NCI-H1436 treated with DMSO at 0.1 percent for 48 hours (cell line): ENCODE results near the gene MS4A15.
"Not testable (repeated sequence)": the region's sequence is repeated elsewhere in the genome, so short reads cannot be mapped to it uniquely, and the experiment has no call there.

Experiments
- DNase-seq: peaks from one replicate; lab custom pipeline; 2025; lab: John Stamatoyannopoulos, UW

Gene MS4A15

DNA sequence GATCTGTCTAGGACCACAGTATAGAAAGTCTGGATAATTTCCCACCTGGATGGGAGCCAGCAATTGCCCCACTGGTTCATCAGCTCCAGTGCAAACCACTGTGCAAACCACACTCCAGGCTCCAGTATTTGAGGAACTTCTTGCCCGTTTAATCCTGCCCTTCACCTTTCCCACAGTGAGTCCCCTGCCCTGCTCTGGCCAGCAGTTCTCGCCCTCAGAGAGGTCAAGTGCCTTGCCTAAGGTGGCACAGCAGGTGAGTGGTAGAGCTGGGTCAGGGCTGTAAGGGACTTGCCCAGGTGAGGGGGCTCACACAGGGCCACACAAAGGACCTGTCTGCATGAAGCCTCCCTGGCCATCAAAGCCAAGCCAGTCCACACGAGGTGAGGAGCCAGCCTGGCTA is 52.6 kb downstream of the MS4A15 start:
- no peak for DNase-seq

- DNase-seq: no peak
These were observed 53.0 kb downstream of the MS4A15 start for GRCh38 chr11:60809691-60810090.

DNA sequence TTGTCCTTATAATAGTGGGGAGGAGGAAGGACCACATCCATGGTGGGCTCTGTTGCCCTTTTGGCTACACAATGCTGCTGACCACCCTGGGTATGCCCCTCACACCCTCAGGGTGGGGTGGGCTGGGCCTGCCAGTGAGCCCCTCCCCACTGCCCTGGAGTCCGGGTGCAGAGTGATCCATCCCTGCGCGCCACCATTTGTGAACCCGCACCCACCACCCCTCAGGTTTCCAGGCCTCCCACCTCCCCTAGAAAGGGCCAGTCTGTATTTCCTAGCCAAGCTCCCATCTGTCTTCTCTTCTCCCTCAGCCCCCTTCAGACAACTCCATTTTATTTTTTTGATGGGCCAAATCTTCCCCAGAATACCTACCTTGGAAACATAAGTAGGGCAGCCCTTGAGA is 53.5 kb downstream of the MS4A15 start:
- DNase-seq: no peak

GRCh38 chr11:60810569-60810968 is 53.9 kb downstream of the MS4A15 start:
- DNase-seq: no peak

GRCh38 chr11:60813324-60813723 is 56.7 kb downstream of the MS4A15 start:
- DNase-seq: no peak

GRCh38 chr11:60814112-60814511 is 57.4 kb downstream of the MS4A15 start:
- DNase-seq: no peak

DNA sequence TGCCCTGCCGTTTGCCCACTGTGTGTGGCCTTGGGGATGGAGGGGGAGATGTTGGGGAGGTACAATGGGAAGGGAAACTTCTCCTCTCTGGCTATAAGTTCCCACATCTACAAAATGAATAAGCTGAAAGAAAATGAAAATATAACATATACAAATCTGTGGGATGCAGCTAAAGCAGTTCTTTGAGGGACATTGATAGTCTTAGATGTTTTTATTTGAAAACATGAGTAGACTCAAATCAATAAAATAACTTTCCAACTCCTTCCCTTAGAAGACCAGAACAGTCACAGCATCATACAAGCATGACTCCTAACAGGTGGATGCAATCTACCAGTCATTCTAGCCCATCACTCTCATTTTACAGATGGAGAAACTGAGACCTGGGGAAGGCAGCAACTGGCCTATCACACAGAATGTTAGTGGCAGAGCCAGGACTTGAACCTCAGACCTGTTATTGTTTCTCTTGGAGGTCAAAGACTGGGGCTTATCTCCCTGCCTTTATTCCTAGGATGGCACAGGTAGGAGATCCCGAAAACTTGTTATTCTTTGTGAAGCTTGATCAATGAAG is 60.0 kb downstream of the MS4A15 start:
- DNase-seq: no peak

GRCh38 chr11:60818057-60818456 is 61.4 kb downstream of the MS4A15 start:
- DNase-seq: no peak

- no peak for DNase-seq
These were observed 65.3 kb downstream of the MS4A15 start for GRCh38 chr11:60821827-60822599.

DNA sequence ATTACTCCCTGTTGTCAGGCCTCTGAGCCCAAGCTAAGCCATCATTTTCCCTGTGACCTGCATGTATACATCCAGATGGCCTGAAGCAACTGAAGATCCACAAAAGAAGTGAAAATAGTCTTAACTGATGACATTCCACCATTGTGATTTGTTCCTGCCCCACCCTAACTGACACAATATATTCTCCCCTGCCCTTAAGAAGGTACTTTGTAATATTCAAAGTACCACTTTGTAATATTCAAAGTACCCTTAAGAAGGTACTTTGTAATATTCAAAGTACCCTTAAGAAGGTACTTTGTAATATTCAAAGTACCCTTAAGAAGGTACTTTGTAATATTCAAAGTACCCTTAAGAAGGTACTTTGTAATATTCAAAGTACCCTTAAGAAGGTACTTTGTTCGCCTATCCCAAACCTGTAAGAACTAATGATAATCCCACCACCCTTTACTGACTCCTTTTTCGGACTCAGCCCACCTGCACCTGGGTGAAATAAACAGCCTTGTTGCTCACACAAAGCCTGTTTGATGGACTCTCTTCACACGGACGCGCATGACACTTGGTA is 67.2 kb downstream of the MS4A15 start:
- DNase-seq: not testable (repeated sequence)

GRCh38 chr11:60825118-60825517 is 68.5 kb downstream of the MS4A15 start:
- DNase-seq: no peak

DNA sequence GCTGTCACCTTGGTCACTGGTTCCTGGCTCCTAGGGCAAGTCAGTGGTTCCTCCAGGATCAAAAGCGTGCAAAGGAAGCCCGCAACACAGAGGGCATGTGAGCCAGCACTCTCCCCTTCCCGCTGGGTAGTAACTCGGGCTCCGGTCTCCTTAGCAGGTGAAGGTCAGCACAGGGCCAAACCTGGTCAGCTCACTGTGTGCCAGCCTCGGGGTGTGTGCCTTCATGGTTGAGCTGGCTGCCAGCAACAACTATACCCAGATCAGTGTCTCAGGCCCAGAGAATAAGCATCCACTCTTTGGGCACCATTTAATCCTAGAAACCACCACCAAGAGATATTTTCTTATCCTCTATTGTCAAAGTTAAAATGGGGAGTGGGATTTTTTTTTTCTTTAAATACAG is 69.1 kb downstream of the MS4A15 start:
- DNase-seq: no peak
